ENCODE data around the gene LOXL1.

LOXL1 gene

GRCh38 chr15:73928971-73929627 is 2.8 kb downstream of the LOXL1 start:
- Mint-ChIP-seq H3K4me3 (peak overlapping the region; percentile 87 to 91 (median 91)), H3K36me3 (ENCODE audit: low read depth) (no peaks in the 10 kb centered on the region), H3K9me3 (no peaks in the 10 kb centered on the region), H3K27me3 (ENCODE audit: low read depth) (peaks cover 7% of the 10 kb centered on the region), H3K4me1 (peaks cover 55% of the 10 kb centered on the region), H3K27ac (peak overlapping the region; percentile 58 to 90 (median 88))
- TF ChIP-seq, protein P1, sequence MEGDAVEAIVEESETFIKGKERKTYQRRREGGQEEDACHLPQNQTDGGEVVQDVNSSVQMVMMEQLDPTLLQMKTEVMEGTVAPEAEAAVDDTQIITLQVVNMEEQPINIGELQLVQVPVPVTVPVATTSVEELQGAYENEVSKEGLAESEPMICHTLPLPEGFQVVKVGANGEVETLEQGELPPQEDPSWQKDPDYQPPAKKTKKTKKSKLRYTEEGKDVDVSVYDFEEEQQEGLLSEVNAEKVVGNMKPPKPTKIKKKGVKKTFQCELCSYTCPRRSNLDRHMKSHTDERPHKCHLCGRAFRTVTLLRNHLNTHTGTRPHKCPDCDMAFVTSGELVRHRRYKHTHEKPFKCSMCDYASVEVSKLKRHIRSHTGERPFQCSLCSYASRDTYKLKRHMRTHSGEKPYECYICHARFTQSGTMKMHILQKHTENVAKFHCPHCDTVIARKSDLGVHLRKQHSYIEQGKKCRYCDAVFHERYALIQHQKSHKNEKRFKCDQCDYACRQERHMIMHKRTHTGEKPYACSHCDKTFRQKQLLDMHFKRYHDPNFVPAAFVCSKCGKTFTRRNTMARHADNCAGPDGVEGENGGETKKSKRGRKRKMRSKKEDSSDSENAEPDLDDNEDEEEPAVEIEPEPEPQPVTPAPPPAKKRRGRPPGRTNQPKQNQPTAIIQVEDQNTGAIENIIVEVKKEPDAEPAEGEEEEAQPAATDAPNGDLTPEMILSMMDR (IDR thresholded peaks at IDR 0.05; ENCODE audit: unreplicated experiment in 3 of 3): no peak

- Mint-ChIP-seq H3K4me3 (peak overlapping the region; percentile 35 to 68 (median 64)), H3K36me3 (ENCODE audit: low read depth) (no peaks in the 10 kb centered on the region), H3K27me3 (ENCODE audit: low read depth) (peaks cover 3% of the 10 kb centered on the region), H3K9me3 (no peaks in the 10 kb centered on the region), H3K27ac (peak overlapping the region in 2 of 3 experiments; percentile 58 to 67), H3K4me1 (peaks cover 54% of the 10 kb centered on the region)
- TF ChIP-seq, protein P1 (IDR thresholded peaks at IDR 0.05; ENCODE audit: unreplicated experiment in 3 of 3): no peak
Observed at GRCh38 chr15:73930371-73930770, 4.1 kb downstream of the LOXL1 start.

GRCh38 chr15:73930790-73931281 is 4.6 kb downstream of the LOXL1 start:
- Mint-ChIP-seq H3K4me3 (peak overlapping the region; percentile 42 to 68 (median 64)), H3K36me3 (ENCODE audit: low read depth) (no peaks in the 10 kb centered on the region)

GRCh38 chr15:73931441-73931840 is 5.2 kb downstream of the LOXL1 start:
- Mint-ChIP-seq H3K9me3 (no peaks in the 10 kb centered on the region), H3K36me3 (ENCODE audit: low read depth) (no peaks in the 10 kb centered on the region)

More at GRCh38 chr15:73930790-73931281, 4.6 kb downstream of the LOXL1 start:
- no peaks in the 10 kb centered on the region for H3K9me3 Mint-ChIP-seq
- peak overlapping the region in 2 of 3 experiments; percentile 58 to 67 for H3K27ac Mint-ChIP-seq
- TF ChIP-seq, protein P1 (IDR thresholded peaks at IDR 0.05; ENCODE audit: unreplicated experiment in 3 of 3): no peak
- peaks cover 2% of the 10 kb centered on the region for H3K27me3 Mint-ChIP-seq (ENCODE audit: low read depth)
- H3K4me1 Mint-ChIP-seq: peaks cover 54% of the 10 kb centered on the region

GRCh38 chr15:73932381-73933191 is 6.3 kb downstream of the LOXL1 start:
- H3K9me3 Mint-ChIP-seq: no peaks in the 10 kb centered on the region
- peaks cover 63% of the 10 kb centered on the region for H3K4me1 Mint-ChIP-seq
- TF ChIP-seq, protein P1 (IDR thresholded peaks at IDR 0.05; ENCODE audit: unreplicated experiment in 3 of 3): no peak
- no peaks in the 10 kb centered on the region for H3K36me3 Mint-ChIP-seq (ENCODE audit: low read depth)
- H3K27me3 Mint-ChIP-seq (ENCODE audit: low read depth): no peaks in the 10 kb centered on the region
- no peak overlapping the region for H3K4me3 Mint-ChIP-seq
- H3K27ac Mint-ChIP-seq: peak overlapping the region in 2 of 3 experiments; percentile 30 to 47

More at GRCh38 chr15:73931441-73931840, 5.2 kb downstream of the LOXL1 start:
- peak overlapping the region in 2 of 3 experiments; percentile 23 to 58 for H3K27ac Mint-ChIP-seq
- peaks cover 57% of the 10 kb centered on the region for H3K4me1 Mint-ChIP-seq
- TF ChIP-seq, protein P1 (IDR thresholded peaks at IDR 0.05; ENCODE audit: unreplicated experiment in 3 of 3): no peak
- H3K27me3 Mint-ChIP-seq (ENCODE audit: low read depth): no peaks in the 10 kb centered on the region
- H3K4me3 Mint-ChIP-seq: peak overlapping the region in 2 of 3 experiments; percentile 42 to 68
